ENCODE measurements around the gene HIBCH.
"Not testable (repeated sequence)": the region's sequence is repeated elsewhere in the genome, so short reads cannot be mapped to it uniquely, and the experiment has no call there.

The HIBCH gene

GRCh38 chr2:190303647-190304046, 16.0 kb downstream of the HIBCH start:
- no peak for DNase-seq

GRCh38 chr2:190302052-190302451, 17.6 kb downstream of the HIBCH start:
- DNase-seq, result no peak

DNA sequence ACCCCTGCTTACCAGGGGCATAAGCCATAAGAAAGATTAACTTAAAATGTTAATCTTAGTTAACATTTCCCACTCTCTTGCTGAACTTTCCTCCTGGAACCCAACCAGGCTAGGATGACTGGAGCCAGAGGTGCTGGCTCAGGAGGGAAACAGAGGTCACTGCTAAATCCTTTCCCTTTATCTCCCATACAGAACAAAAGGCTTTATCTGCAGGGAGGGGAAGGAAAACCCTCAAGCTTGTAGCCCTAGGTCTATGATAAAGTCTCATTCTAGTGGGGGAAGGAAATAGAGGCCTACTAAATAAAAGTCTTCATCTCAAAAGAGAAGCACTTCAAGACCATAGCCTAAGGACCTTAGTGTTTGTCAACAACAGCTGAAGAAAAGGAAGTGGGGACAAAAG, 18.6 kb downstream of the HIBCH start:
- DNase-seq, result no peak

DNA sequence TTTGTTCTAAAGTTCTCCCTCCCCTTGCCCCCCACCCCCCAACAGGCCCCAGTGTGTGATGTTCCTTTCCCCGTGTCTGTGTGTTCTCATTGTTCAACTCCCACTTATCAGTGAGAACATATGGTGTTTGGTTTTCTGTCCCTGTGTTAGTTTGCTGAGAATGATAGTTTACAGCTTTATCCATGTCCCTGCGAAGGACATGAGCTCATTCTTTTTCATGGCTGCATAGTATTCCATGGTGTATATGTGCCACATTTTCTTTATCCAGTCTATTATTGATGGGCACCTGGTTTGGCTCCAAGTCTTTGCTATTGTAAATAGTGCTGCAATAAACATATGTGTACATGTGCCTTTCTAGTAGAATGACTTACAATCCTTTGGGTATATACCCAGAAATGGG, 21.7 kb downstream of the HIBCH start:
- not testable (repeated sequence) for DNase-seq

- no peak for DNase-seq
These were observed 35.8 kb downstream of the HIBCH start for GRCh38 chr2:190283783-190284182.

- no peak for DNase-seq
These were observed 38.9 kb downstream of the HIBCH start for GRCh38 chr2:190280565-190281350.

GRCh38 chr2:190279256-190280134, 40.1 kb downstream of the HIBCH start:
- DNase-seq, result not testable (repeated sequence)

GRCh38 chr2:190277234-190278112, 42.2 kb downstream of the HIBCH start:
- no peak for DNase-seq

GRCh38 chr2:190272457-190272842, 47.2 kb downstream of the HIBCH start:
- DNase-seq, result no peak

- DNase-seq, result no peak
These were observed 47.7 kb downstream of the HIBCH start for GRCh38 chr2:190271783-190272456.

DNA sequence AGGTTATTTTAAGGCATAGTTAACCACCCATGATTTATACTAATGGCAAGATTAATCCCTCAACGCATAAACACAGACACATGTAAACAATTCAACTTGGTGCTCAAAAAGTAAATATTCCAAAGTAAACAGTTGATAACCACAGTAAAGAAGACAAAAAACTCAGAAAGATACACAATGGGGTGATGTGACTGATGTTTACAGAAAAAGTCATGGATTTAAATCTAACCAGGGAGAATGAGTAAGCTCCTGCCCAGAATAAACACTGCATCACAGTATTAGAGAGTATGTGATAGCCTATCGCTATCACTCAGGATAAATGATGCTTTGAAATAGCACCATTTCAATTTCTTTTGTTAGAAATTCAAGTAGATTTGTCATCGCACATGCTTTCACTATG, 49.3 kb downstream of the HIBCH start:
- no peak for DNase-seq

- DNase-seq, result not testable (repeated sequence)
These were observed 49.9 kb downstream of the HIBCH start for GRCh38 chr2:190269699-190270098.

GRCh38 chr2:190267302-190267701, 52.3 kb downstream of the HIBCH start:
- no peak for DNase-seq

DNA sequence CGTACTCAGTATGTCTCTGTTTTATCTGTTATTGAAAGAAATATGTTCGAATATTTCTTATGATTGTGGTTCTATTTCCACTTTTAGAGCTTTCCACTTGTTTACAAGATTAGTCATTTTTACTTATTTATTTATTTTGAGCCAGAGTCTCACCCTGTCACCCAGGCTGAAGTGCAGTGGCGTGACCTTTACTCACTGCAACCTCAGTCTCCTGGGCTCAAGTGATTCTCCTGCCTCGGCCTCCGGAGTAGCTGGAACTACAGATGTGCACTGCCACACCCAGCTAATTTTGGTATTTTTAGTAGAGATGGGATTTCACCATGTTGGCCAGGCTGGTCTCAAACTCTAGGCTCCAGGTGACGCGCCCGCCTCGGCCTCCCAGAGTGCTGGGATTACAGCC, 53.3 kb downstream of the HIBCH start:
- DNase-seq, result no peak

GRCh38 chr2:190261851-190262250, 57.8 kb downstream of the HIBCH start:
- DNase-seq, result no peak

DNA sequence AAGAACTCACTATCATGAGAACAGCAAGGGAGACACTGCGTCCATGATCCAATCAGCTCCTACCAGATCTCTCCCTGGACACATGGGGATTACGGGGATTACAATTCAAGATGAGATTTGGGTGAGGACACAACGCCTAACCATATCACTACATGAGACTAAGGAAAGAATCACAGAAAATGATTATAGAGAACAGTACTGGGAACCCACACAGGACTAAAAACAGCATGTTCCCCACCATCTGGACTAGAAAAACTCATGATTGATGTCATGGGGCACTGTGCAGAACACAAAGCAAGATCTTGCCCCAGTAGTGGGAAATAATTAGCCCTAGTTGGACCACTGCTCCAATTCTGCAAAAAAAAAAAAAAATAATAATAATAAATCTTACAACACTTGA, 63.5 kb downstream of the HIBCH start:
- DNase-seq, result no peak

DNA sequence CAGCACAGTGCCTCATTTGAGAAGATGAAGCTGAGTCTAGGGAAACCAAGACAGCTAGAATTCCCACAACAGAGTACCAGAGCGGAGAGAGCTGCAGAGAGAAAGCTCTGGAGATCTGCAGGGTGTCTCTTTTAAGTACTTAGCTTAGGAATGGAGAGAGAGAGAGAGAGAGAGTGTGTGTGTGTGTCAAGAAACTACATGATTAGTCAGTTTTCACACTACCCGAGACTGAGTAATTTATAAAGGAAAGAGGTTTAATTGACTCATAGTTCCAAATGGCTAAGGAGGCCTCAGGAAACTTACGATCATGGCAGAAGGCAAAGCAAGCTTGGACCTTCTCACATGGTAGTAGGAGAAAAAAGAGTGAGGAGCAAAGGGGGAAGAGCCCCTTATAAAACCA, 64.0 kb downstream of the HIBCH start:
- no peak for DNase-seq

DNA sequence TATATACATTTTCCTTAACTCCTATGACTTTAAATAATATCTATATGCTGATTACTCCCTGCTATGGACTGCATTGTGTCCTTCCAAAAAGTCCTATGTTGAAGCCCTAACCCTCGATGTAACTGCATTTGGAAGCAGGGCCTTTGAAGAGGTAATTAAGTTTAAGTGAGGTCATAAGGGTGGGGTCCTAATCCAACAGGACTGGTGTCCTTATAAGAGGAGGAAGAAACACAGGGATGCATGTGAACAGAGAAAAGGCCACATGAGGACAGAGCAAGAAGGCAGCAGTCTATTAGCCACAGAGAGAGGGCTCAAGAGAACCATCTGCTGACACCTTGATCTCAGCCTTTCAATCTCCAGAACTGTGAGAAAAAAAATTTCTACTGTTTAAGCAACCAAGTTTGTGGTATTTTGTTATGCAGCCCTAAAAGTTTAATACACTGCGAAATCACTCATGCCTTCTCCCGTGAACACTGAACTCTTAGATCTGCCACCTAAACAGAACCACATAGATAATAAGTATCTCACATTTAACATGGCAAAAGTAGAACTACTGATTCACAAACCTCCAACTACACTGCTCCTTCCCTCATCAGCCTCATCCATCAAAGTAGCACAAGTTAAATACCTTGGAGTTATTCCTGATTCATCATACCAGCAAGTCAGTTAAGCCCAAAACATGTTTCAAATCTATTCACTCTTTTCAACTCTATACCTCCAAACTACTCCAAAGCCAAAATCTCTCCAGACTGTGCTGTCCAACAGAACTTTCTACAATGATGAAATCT, 65.4 kb downstream of the HIBCH start:
- DNase-seq, result no peak

- no peak for DNase-seq
These were observed 69.2 kb downstream of the HIBCH start for GRCh38 chr2:190250421-190250820.

GRCh38 chr2:190235551-190236075, 84.0 kb downstream of the HIBCH start:
- no peak for DNase-seq

DNA sequence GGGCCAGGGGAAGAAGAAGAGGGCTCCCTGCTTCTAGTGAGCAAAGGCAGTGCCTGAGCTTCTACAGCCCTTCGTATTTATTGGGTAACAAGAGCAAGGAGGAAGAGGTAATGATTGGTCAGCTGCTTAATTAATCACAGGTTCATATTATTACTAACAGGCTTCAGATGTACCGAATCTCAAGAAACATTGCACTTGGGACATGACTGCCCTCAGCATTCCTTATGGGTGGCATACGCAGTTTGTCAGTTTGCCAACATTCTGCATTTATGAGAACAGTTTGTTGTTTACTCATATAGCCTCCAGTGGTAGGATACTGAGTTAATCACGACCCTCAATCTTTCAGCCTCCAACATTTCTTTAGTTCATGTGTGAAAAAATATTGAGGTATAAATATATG, 84.5 kb downstream of the HIBCH start:
- no peak for DNase-seq

Data from right hindlimb (tissue), 1 donor.